ENCODE measurements around the gene DGCR8.

GRCh38 chr22:20033045-20033706 lies 46.9 kb upstream of the DGCR8 start:
- TF ChIP-seq EZH2 (IDR thresholded peaks at IDR 0.05; ENCODE audit: insufficient read depth, poor library complexity, severe bottlenecking) (no peak), EZH2phosphoT487 (IDR thresholded peaks at IDR 0.05; ENCODE audit: insufficient read depth, low read depth) (no peak)

All from GM23248 (cell line).